ENCODE measurements around the gene PTPN20.

The PTPN20 gene

DNA sequence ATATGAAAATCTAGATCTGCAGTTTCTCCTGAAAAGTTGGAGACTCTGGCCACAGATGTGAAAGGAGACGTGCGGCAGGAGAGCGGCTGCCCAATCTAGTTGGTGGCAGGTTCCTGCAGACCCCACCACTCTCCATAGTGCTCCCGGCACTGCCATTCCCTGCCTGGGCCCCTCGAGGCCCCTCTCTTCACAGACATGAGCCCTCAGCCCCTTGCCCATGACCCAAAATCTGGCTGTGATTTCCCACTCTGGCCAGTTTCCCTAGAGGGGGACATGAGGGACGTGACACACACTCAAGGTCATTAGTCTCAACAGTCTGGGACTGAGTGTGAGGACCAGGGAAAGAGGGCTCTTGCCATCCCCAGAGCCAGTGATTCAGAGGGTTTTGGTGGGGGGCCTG, 138.7 kb downstream of the PTPN20 start:
- H3K27ac Mint-ChIP-seq = peak overlapping the region; percentile 5
- DNase-seq (ENCODE audit: low spot score in 2 of 2) (no peak), ATAC-seq (ENCODE audit: low read depth) (no peak)
- H3K9me3 Mint-ChIP-seq = no peaks in the 10 kb centered on the region
- H3K27me3 Mint-ChIP-seq = peaks cover 3% of the 10 kb centered on the region
- no peak overlapping the region for H3K4me3 Mint-ChIP-seq
- no peaks in the 10 kb centered on the region for H3K4me1 Mint-ChIP-seq
- H3K36me3 Mint-ChIP-seq = no peaks in the 10 kb centered on the region

DNA sequence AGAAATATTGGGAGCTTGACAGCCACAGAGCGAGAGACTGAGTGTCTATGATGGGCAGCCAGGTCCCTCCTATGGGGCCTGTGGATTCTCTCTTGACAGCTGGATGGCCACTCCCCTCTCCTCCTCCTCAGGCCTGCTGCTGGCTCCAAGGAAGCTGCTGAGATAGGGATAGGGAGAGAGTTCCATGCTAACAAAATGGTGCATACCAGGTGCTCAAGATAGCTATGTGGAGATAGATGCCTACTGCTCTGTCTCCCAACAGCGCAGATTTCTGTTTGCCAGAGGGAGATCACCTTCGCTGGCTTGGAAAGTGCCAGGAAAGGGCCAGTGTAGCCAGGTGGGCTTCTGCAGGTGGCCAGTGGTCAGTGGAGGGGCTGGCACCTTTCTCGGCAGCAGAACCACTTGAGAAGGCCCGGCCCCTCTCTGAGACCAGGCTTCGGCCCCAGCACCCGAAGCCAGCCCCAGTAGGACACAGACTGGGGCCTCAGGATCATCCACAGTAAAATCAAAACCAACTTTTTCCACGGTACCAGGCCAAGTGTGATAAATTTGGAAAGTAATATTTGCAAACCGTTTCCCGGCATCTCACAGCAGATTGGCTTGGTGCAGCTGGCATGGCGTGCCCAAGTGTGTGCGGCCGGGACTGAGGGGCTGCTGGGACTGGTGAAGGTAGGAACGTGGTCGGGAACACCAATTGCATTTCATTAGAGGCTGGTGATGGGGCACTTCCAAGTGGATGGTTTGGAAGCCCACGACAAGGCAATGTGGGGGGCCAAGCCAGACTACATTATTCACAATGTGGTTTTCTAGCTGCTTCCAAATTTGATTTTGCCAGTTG, 139.6 kb downstream of the PTPN20 start:
- peaks cover 3% of the 10 kb centered on the region for H3K27me3 Mint-ChIP-seq
- peak overlapping the region; percentile 5 for H3K27ac Mint-ChIP-seq
- ATAC-seq (ENCODE audit: low read depth) (no peak), DNase-seq (ENCODE audit: low spot score in 2 of 2) (no peak)
- H3K4me1 Mint-ChIP-seq = no peaks in the 10 kb centered on the region
- H3K9me3 Mint-ChIP-seq = no peaks in the 10 kb centered on the region
- no peak overlapping the region for H3K4me3 Mint-ChIP-seq
- no peaks in the 10 kb centered on the region for H3K36me3 Mint-ChIP-seq

DNA sequence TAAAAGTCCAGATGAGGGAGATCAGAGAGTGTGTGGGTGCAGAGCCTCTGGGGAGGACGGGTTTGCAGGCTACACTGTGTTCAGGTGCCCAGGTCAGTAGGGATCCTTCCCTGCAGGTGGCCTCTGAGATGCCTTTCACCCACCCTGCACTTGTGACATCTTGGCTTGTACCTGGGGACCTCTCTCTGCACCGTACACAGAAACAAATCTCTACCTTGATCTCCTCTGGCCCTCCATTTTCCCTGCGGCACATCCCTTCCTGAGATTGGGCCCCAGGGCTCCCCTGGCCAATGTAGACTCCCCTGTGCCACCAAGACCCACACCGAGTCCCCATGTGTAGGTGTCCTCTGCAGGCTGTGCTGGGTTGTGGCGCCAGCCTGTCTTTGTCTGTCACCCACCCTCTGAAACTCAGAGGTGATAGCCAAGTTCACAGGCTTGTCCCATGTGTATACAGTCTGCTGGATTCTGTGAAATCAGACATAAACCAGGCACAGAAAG, 140.6 kb downstream of the PTPN20 start:
- H3K9me3 Mint-ChIP-seq = no peaks in the 10 kb centered on the region
- H3K4me1 Mint-ChIP-seq = no peaks in the 10 kb centered on the region
- H3K27ac Mint-ChIP-seq = no peak overlapping the region
- ATAC-seq (ENCODE audit: low read depth) = no peak
- DNase-seq (ENCODE audit: low spot score in 2 of 2) = no peak
- H3K36me3 Mint-ChIP-seq = no peaks in the 10 kb centered on the region
- peaks cover 4% of the 10 kb centered on the region for H3K27me3 Mint-ChIP-seq
- H3K4me3 Mint-ChIP-seq = no peak overlapping the region
